A673 (cell line): ENCODE measurements around the gene C1orf94. TPM values are rescaled to one million over a fixed set of nuclear protein-coding genes. Genes with fewer than 3 reads are reported as not detected.

ENCODE experiments used
- BruUV-seq: library from RNA; stranded (reverse); fragments of 400-500 nt; replicated peaks from 2 replicates; lab custom pipeline; 2021; lab: Mats Ljungman, UMichigan
- CTCF ChIA-PET: fragments of 300-600 bp; sonication (Branson Sonifier 250); formaldehyde crosslinking; loops from one replicate; lab custom pipeline; 2022; ENCODE audit warnings: antibody characterized with exemption; lab: Charles Lee
- POLR2A ChIA-PET: fragments of 300-600 bp; sonication (Branson Sonifier 250); formaldehyde crosslinking; loops from one replicate; lab custom pipeline; 2022; ENCODE audit warnings: antibody characterized with exemption; ENCODE audit not compliant: low non-redundant PET; lab: Charles Lee
- DNase-seq: peaks from one replicate; pipeline ENCODE4 v3.0.0-alpha.2; 2015; ENCODE audit warnings: low spot score
- H3K27ac ChIP-seq: fragments of 200-600 bp; sonication (generic); 2 replicates; pipeline ENCODE4 v1.5.1; 2016; ENCODE audit warnings: mixed run types, low read depth, mild to moderate bottlenecking, mixed read lengths, antibody characterized with exemption, low read length; ENCODE audit not compliant: poor library complexity, severe bottlenecking
- H3K27me3 ChIP-seq: fragments of 200-600 bp; sonication (generic); replicated peaks from 2 replicates; pipeline ENCODE4 v1.6.1; 2017; ENCODE audit warnings: mixed run types, low read depth, mild to moderate bottlenecking, mixed read lengths, antibody characterized with exemption, low read length; ENCODE audit not compliant: insufficient read depth, poor library complexity
- H3K36me3 ChIP-seq: fragments of 200-600 bp; sonication (generic); 2 replicates; pipeline ENCODE4 v1.6.1; 2016; ENCODE audit warnings: mixed run types, mild to moderate bottlenecking, mixed read lengths, antibody characterized with exemption, low read length; ENCODE audit not compliant: insufficient read depth, poor library complexity, severe bottlenecking
- H3K4me1 ChIP-seq: fragments of 200-600 bp; sonication (generic); 2 replicates; pipeline ENCODE4 v1.6.1; 2017; ENCODE audit warnings: mixed run types, mild to moderate bottlenecking, mixed read lengths, antibody characterized with exemption, low read length; ENCODE audit not compliant: insufficient read depth, poor library complexity, severe bottlenecking
- H3K4me3 ChIP-seq: fragments of 200-600 bp; sonication (generic); 2 replicates; pipeline ENCODE4 v1.5.1; 2016; ENCODE audit warnings: low read depth, mixed run types, mild to moderate bottlenecking, mixed read lengths, low read length; ENCODE audit not compliant: poor library complexity, severe bottlenecking
- H3K9me3 ChIP-seq: fragments of 200-600 bp; sonication (generic); 2 replicates; pipeline ENCODE4 v1.6.1; 2016; ENCODE audit warnings: mixed run types, low read depth, mild to moderate bottlenecking, mixed read lengths, antibody characterized with exemption, low read length; ENCODE audit not compliant: poor library complexity, severe bottlenecking
- EZH2 ChIP-seq: fragments of 200-600 bp; sonication (generic); IDR thresholded peaks from 2 replicates; pipeline ENCODE4 v1.6.1; 2017; ENCODE audit warnings: borderline replicate concordance, low read depth, mild to moderate bottlenecking, mixed read lengths, antibody characterized with exemption, low read length; ENCODE audit not compliant: poor library complexity, severe bottlenecking
- intact Hi-C: fragments of 100-400 bp; cut with micrococcal nuclease; formaldehyde crosslinking; loops from one replicate; pipeline ENCODE4 v1.10.0; 2022; ENCODE audit not compliant: unreplicated experiment
- total RNA-seq: library from RNA; stranded (reverse); gene quantifications from 2 replicates; pipeline ENCODE4 v1.2.3, GENCODE V29; 2021
- TF ChIP-seq, protein P1 (sequence below): fragments of 300-800, 200-600 bp; sonication (generic); conservative IDR thresholded peaks from 2 replicates; pipeline ENCODE4 v1.5.1; 2017; ENCODE audit warnings: low read depth, mild to moderate bottlenecking, antibody characterized with exemption, low read length, moderate library complexity, mixed read lengths

Gene C1orf94
- total RNA-seq, 1 experiment from 2014 or later = 0.34 TPM

DNA sequence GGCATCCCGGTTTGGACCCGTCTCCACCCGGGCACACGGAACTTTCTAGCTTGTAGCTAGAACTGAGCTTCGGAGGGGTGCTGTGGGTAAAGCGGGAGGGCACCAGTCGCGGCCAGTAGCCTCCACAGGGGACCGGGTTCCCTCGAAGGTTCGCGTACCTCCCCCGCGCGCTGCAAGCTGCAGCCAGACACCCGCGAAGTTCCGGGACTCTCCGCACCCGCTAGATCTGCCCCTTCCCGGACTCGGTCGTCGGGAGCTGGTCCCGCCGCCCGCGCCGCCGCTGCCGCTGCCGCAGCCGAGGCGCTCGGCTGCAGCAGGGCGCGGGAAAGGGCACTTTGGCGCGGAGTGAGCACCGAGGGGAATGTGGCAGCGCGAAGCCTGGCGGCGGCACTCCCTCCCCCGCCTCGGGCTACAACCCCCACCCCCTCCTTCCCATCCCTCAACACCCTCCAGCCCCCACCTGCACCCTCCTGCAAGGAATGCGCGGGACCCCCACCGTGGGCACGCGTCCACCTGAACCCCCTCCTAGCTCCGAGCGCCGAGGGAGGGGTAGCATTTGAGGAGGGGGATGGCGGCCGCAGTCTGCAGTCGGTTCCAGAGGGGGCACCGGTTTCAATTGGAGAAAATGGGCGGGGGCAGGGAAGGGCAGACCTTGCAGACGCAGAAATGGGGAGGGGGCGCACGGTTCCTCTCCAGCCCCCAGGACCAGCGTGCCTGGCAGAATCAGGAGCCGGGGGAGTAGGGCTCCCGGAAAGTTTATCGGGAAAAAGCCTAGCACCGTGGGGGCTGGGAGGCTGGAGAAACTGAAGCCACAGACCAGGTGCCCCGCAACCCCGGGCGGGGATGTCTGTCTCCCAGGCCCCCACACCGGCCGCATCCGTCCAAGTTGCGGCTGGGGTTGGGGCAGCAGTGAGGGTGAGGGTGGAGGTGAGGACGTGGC is 12.6 kb upstream of the C1orf94 start:
- H3K9me3 ChIP-seq = no peaks in the 10 kb centered on the region
- ChIA-PET CTCF (interaction anchor here (0.5 to 1.0 kb wide), 4 partner anchors 317 to 1206 kb away, joined by 3 to 8 read pairs (median 6); no protein-coding TSS in a partner anchor), POLR2A (interaction anchor here (0.5 kb wide), 1 partner anchor 823 kb away, joined by 5 read pairs; no protein-coding TSS in a partner anchor)
- peaks cover 10% of the 10 kb centered on the region for H3K4me1 ChIP-seq
- no peaks in the 10 kb centered on the region for H3K36me3 ChIP-seq
- H3K27ac ChIP-seq = no peak overlapping the region
- BruUV-seq = TSS peak; percentile 18
- intact Hi-C loops = loop anchor here (2.0 to 10.0 kb wide), 3 partner anchors 49 to 531 kb away; no protein-coding TSS in a partner anchor
- peak; percentile 19 for DNase-seq
- H3K27me3 ChIP-seq = peaks cover 63% of the 10 kb centered on the region
- peak overlapping the region; percentile 49 for H3K4me3 ChIP-seq
- TF ChIP-seq, protein P1, sequence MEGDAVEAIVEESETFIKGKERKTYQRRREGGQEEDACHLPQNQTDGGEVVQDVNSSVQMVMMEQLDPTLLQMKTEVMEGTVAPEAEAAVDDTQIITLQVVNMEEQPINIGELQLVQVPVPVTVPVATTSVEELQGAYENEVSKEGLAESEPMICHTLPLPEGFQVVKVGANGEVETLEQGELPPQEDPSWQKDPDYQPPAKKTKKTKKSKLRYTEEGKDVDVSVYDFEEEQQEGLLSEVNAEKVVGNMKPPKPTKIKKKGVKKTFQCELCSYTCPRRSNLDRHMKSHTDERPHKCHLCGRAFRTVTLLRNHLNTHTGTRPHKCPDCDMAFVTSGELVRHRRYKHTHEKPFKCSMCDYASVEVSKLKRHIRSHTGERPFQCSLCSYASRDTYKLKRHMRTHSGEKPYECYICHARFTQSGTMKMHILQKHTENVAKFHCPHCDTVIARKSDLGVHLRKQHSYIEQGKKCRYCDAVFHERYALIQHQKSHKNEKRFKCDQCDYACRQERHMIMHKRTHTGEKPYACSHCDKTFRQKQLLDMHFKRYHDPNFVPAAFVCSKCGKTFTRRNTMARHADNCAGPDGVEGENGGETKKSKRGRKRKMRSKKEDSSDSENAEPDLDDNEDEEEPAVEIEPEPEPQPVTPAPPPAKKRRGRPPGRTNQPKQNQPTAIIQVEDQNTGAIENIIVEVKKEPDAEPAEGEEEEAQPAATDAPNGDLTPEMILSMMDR = no peak
- peak; percentile 54 for TF ChIP-seq EZH2

- Histone ChIP-seq H3K27ac (no peak within 1 kb of the TSS), H3K27me3 (peaks cover 63% of the 10 kb centered on the region), H3K4me1 (peaks cover 10% of the 10 kb centered on the region), H3K4me3 (peak within 1 kb of the TSS; percentile 49), H3K9me3 (no peaks in the 10 kb centered on the region), H3K36me3 (no peaks in the 10 kb centered on the region)
- BruUV-seq = no TSS peak
- CTCF ChIA-PET = no interaction called here
- intact Hi-C loops = loop anchor here (10.0 kb wide), 1 partner anchor 430 kb away; no protein-coding TSS in a partner anchor
- POLR2A ChIA-PET = interaction anchor here (0.5 kb wide), 1 partner anchor 824 kb away, joined by 5 read pairs; no protein-coding TSS in a partner anchor
- DNase-seq = peak; percentile 70
- TF ChIP-seq, protein P1 = no peak
- peak; percentile 78 for TF ChIP-seq EZH2
Observed at GRCh38 chr1:34164771-34165391, 11.8 kb upstream of the C1orf94 start, which contains the start of gene CSMD2. Gene CSMD2, minus strand, starts transcription at chr1:34165230. Its CDS starts 133 bp downstream, at chr1:34165097.

DNA sequence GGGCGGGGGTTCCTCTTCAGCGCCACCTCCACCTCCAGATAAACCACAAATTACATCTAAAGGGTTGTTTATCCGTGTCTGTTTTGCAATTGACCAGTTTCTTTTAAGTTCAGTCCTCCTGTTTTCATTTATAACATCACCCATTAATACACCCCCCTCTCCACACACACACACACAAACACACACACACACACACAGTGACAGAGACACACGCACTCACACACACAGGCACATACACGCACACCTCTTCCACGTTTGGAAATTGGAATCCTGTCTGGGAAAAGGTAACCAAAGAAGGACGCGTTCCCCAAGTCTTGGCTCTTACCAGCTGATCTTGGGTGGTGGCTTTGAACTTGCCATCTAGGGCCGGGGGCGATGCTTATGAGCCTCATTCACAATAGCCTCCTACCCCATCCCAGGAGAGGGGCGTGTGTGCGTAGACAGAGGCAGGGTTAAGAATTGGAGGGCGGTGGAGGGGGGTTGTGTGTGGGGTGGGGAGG is 11.2 kb upstream of the C1orf94 start:
- Histone ChIP-seq H3K27ac (no peak overlapping the region), H3K27me3 (peaks cover 62% of the 10 kb centered on the region), H3K9me3 (no peaks in the 10 kb centered on the region), H3K36me3 (no peaks in the 10 kb centered on the region), H3K4me1 (peaks cover 10% of the 10 kb centered on the region), H3K4me3 (peak overlapping the region; percentile 49)
- no peak for DNase-seq
- ChIA-PET CTCF (no interaction called here), POLR2A (no interaction called here)
- no TSS peak for BruUV-seq
- intact Hi-C loops = loop anchor here (10.0 kb wide), 1 partner anchor 429 kb away; no protein-coding TSS in a partner anchor
- TF ChIP-seq, protein P1 = no peak
- peak; percentile 21 for TF ChIP-seq EZH2
